Esophagus muscularis mucosa (tissue), 4 donors: Measurements from ENCODE around the gene PRND.

Experiments used
- EP300 ChIP-seq: sonication (generic); formaldehyde crosslinking; IDR thresholded peaks from one replicate; pipeline ENCODE4 v1.6.1; 2017; ENCODE audit warnings: antibody characterized with exemption
- POLR2A ChIP-seq: fragments of 450-650 bp; IDR thresholded peaks from one replicate; pipeline ENCODE4 v1.6.1; 2017; ENCODE audit warnings: antibody characterized with exemption, moderate library complexity, mild to moderate bottlenecking, low read depth
- POLR2AphosphoS5 ChIP-seq, 2 donors: sonication (generic); formaldehyde crosslinking; IDR thresholded peaks; one replicate each; pipeline ENCODE4 v1.6.1; 2017; ENCODE audit warnings: antibody characterized with exemption in 2 of 2
- TF ChIP-seq, protein P1 (sequence below), 3 experiments: fragments of 200-600 bp in 2 of 3; fragments of 450-650 bp in 1 of 3; sonication (generic) in 2 of 3; IDR thresholded peaks; one replicate each; pipeline ENCODE4 v1.5.1; 2017 to 2019; ENCODE audit warnings: antibody characterized with exemption in 3 of 3, mild to moderate bottlenecking in 2 of 3, moderate library complexity in 1 of 3

DNA sequence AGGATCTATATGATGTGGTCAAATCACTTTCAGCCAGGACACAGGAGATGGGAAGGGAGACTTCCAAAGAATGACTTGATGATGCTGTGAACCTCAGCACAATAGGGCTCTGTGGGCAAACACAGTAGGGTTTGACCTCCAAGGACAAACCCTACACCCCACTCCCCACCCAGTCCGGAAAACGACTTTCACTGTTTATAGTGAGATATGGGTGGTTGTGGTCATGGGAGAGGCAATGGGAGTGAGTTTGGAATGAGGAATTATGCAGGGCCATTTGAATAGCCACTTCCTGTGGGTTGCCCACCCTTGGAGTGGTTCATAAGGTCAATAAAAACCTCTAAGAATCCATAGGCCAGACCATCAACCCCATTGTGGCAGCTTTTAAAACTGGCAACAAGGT, 38.4 kb upstream of the PRND start:
- TF ChIP-seq, protein P1, sequence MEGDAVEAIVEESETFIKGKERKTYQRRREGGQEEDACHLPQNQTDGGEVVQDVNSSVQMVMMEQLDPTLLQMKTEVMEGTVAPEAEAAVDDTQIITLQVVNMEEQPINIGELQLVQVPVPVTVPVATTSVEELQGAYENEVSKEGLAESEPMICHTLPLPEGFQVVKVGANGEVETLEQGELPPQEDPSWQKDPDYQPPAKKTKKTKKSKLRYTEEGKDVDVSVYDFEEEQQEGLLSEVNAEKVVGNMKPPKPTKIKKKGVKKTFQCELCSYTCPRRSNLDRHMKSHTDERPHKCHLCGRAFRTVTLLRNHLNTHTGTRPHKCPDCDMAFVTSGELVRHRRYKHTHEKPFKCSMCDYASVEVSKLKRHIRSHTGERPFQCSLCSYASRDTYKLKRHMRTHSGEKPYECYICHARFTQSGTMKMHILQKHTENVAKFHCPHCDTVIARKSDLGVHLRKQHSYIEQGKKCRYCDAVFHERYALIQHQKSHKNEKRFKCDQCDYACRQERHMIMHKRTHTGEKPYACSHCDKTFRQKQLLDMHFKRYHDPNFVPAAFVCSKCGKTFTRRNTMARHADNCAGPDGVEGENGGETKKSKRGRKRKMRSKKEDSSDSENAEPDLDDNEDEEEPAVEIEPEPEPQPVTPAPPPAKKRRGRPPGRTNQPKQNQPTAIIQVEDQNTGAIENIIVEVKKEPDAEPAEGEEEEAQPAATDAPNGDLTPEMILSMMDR (IDR thresholded peaks at IDR 0.05), result no peak
- no peak for TF ChIP-seq POLR2A
- no peak for TF ChIP-seq POLR2AphosphoS5 (IDR thresholded peaks at IDR 0.05)
- no peak for TF ChIP-seq EP300
